Measurements from ENCODE around the gene HNRNPA2B1. TPM values are rescaled to one million over a fixed set of nuclear protein-coding genes. Genes with fewer than 3 reads are reported as not detected.

The HNRNPA2B1 gene
- total RNA-seq, 4 donors from 2014 or later: 196 to 279 (median 208) TPM

- TF ChIP-seq CTCF (IDR thresholded peaks at IDR 0.05; ENCODE audit: low read depth): no peak
Measured at GRCh38 chr7:26191233-26191973, 9.1 kb downstream of the HNRNPA2B1 start.

GRCh38 chr7:26190417-26190869, 10.1 kb downstream of the HNRNPA2B1 start:
- TF ChIP-seq CTCF (IDR thresholded peaks at IDR 0.05; ENCODE audit: low read depth): no peak

- no peak for TF ChIP-seq CTCF (IDR thresholded peaks at IDR 0.05; ENCODE audit: low read depth)
Measured at GRCh38 chr7:26189697-26190096, 10.8 kb downstream of the HNRNPA2B1 start.

- TF ChIP-seq CTCF (IDR thresholded peaks at IDR 0.05; ENCODE audit: low read depth): no peak
Measured at GRCh38 chr7:26188957-26189541, 11.5 kb downstream of the HNRNPA2B1 start.

- no peak for TF ChIP-seq CTCF (IDR thresholded peaks at IDR 0.05; ENCODE audit: low read depth)
Measured at GRCh38 chr7:26188206-26188956, 12.2 kb downstream of the HNRNPA2B1 start.

- no peak for TF ChIP-seq CTCF (IDR thresholded peaks at IDR 0.05; ENCODE audit: low read depth)
Measured at GRCh38 chr7:26187380-26188205, 13.0 kb downstream of the HNRNPA2B1 start.
